Measurements from ENCODE around the gene TMEM119.
"Not testable (repeated sequence)": the region's sequence is repeated elsewhere in the genome, so short reads cannot be mapped to it uniquely, and the experiment has no call there.

TMEM119 gene

GRCh38 chr12:108559007-108559655, 38.8 kb downstream of the TMEM119 start:
- Histone ChIP-seq H3K36me3 (ENCODE audit: control insufficient read depth, insufficient read depth, low read length) (peaks cover 3% of the 10 kb centered on the region), H3K27ac (ENCODE audit: low read depth, low read length) (no peak overlapping the region), H2BK5ac (ENCODE audit: low read length) (no peak overlapping the region), H4K5ac (ENCODE audit: low read length) (no peak overlapping the region), H2BK120ac (ENCODE audit: low read depth, low read length) (no peak overlapping the region), H3K4ac (ENCODE audit: low read depth, low read length) (no peak overlapping the region), H3K4me1 (ENCODE audit: control insufficient read depth, low read depth, low read length) (peaks cover 2% of the 10 kb centered on the region), H3K27me3 (ENCODE audit: insufficient read depth, low read length, poor library complexity) (no peaks in the 10 kb centered on the region), H2AK5ac (ENCODE audit: low read length) (no peak overlapping the region), H2BK15ac (replicated peaks; ENCODE audit: low read depth) (no peak overlapping the region), H3K18ac (ENCODE audit: low read length) (no peak overlapping the region), H3K79me2 (ENCODE audit: control insufficient read depth, insufficient read depth, low read length) (peaks cover 56% of the 10 kb centered on the region), H3K23ac (ENCODE audit: low read length) (no peak overlapping the region), H3K4me3 (ENCODE audit: low read length) (no peak overlapping the region), H3K56ac (ENCODE audit: low read length) (no peak overlapping the region), H3K79me1 (ENCODE audit: low read length) (peaks cover 12% of the 10 kb centered on the region), H3K4me2 (ENCODE audit: low read length) (no peak overlapping the region), H3K9ac (ENCODE audit: low read length) (no peak overlapping the region), H4K8ac (ENCODE audit: low read depth, low read length) (no peak overlapping the region)
- no peak for DNase-seq
- no CpG with 5 or more reads among the region's 14 CpGs for WGBS (ENCODE audit: extremely low coverage, insufficient coverage, low lambda C conversion rate)

- not testable (repeated sequence) for H3K4me2 ChIP-seq (ENCODE audit: low read length); H3K79me1 ChIP-seq (ENCODE audit: low read length); H2BK5ac ChIP-seq (ENCODE audit: low read length); DNase-seq; H3K18ac ChIP-seq (ENCODE audit: low read length); H3K4ac ChIP-seq (ENCODE audit: low read depth, low read length); H2BK15ac ChIP-seq (replicated peaks; ENCODE audit: low read depth); H2AK5ac ChIP-seq (ENCODE audit: low read length); H3K4me3 ChIP-seq (ENCODE audit: low read length); H3K36me3 ChIP-seq (ENCODE audit: control insufficient read depth, insufficient read depth, low read length); H4K5ac ChIP-seq (ENCODE audit: low read length); H3K23ac ChIP-seq (ENCODE audit: low read length); H3K27me3 ChIP-seq (ENCODE audit: insufficient read depth, low read length, poor library complexity); H3K9ac ChIP-seq (ENCODE audit: low read length); H2BK120ac ChIP-seq (ENCODE audit: low read depth, low read length); H3K27ac ChIP-seq (ENCODE audit: low read depth, low read length); H4K8ac ChIP-seq (ENCODE audit: low read depth, low read length); H3K4me1 ChIP-seq (ENCODE audit: control insufficient read depth, low read depth, low read length); H3K56ac ChIP-seq (ENCODE audit: low read length)
- no CpG with 5 or more reads among the region's 9 CpGs for WGBS (ENCODE audit: extremely low coverage, insufficient coverage, low lambda C conversion rate)
- H3K79me2 ChIP-seq (ENCODE audit: control insufficient read depth, insufficient read depth, low read length): peaks cover 73% of the 10 kb centered on the region
Observed at GRCh38 chr12:108555383-108555782, 42.5 kb downstream of the TMEM119 start.

- Histone ChIP-seq H3K4me2 (ENCODE audit: low read length) (no peak overlapping the region), H3K79me1 (ENCODE audit: low read length) (peaks cover 8% of the 10 kb centered on the region), H3K79me2 (ENCODE audit: control insufficient read depth, insufficient read depth, low read length) (peaks cover 68% of the 10 kb centered on the region), H3K56ac (ENCODE audit: low read length) (no peak overlapping the region), H3K27ac (ENCODE audit: low read depth, low read length) (no peak overlapping the region), H3K27me3 (ENCODE audit: insufficient read depth, low read length, poor library complexity) (no peaks in the 10 kb centered on the region), H3K4ac (ENCODE audit: low read depth, low read length) (no peak overlapping the region), H3K23ac (ENCODE audit: low read length) (no peak overlapping the region), H3K4me3 (ENCODE audit: low read length) (no peak overlapping the region), H3K4me1 (ENCODE audit: control insufficient read depth, low read depth, low read length) (no peaks in the 10 kb centered on the region), H2BK15ac (replicated peaks; ENCODE audit: low read depth) (no peak overlapping the region), H2BK120ac (ENCODE audit: low read depth, low read length) (no peak overlapping the region), H2BK5ac (ENCODE audit: low read length) (no peak overlapping the region), H3K36me3 (ENCODE audit: control insufficient read depth, insufficient read depth, low read length) (peaks cover 3% of the 10 kb centered on the region), H3K9ac (ENCODE audit: low read length) (no peak overlapping the region), H4K5ac (ENCODE audit: low read length) (no peak overlapping the region), H3K18ac (ENCODE audit: low read length) (no peak overlapping the region), H4K8ac (ENCODE audit: low read depth, low read length) (no peak overlapping the region), H2AK5ac (ENCODE audit: low read length) (no peak overlapping the region)
- no peak for DNase-seq
- no CpG with 5 or more reads among the region's 5 CpGs for WGBS (ENCODE audit: extremely low coverage, insufficient coverage, low lambda C conversion rate)
Observed at GRCh38 chr12:108553799-108554198, 44.1 kb downstream of the TMEM119 start.

- peaks cover 10% of the 10 kb centered on the region for H3K79me1 ChIP-seq (ENCODE audit: low read length)
- no peak for DNase-seq
- H2BK120ac ChIP-seq (ENCODE audit: low read depth, low read length): no peak overlapping the region
- H3K4me2 ChIP-seq (ENCODE audit: low read length): no peak overlapping the region
- 100% methylated on average over 1 of the region's 5 CpGs for WGBS (ENCODE audit: extremely low coverage, insufficient coverage, low lambda C conversion rate)
- no peaks in the 10 kb centered on the region for H3K4me1 ChIP-seq (ENCODE audit: control insufficient read depth, low read depth, low read length)
- H3K27me3 ChIP-seq (ENCODE audit: insufficient read depth, low read length, poor library complexity): no peaks in the 10 kb centered on the region
- no peak overlapping the region for H3K56ac ChIP-seq (ENCODE audit: low read length)
- no peak overlapping the region for H3K4ac ChIP-seq (ENCODE audit: low read depth, low read length)
- H3K18ac ChIP-seq (ENCODE audit: low read length): no peak overlapping the region
- no peak overlapping the region for H2AK5ac ChIP-seq (ENCODE audit: low read length)
- no peak overlapping the region for H3K9ac ChIP-seq (ENCODE audit: low read length)
- no peak overlapping the region for H2BK5ac ChIP-seq (ENCODE audit: low read length)
- H2BK15ac ChIP-seq (replicated peaks; ENCODE audit: low read depth): no peak overlapping the region
- H3K23ac ChIP-seq (ENCODE audit: low read length): no peak overlapping the region
- no peak overlapping the region for H3K27ac ChIP-seq (ENCODE audit: low read depth, low read length)
- no peak overlapping the region for H4K5ac ChIP-seq (ENCODE audit: low read length)
- H3K36me3 ChIP-seq (ENCODE audit: control insufficient read depth, insufficient read depth, low read length): peaks cover 2% of the 10 kb centered on the region
- H3K79me2 ChIP-seq (ENCODE audit: control insufficient read depth, insufficient read depth, low read length): peaks cover 51% of the 10 kb centered on the region
- H3K4me3 ChIP-seq (ENCODE audit: low read length): no peak overlapping the region
- H4K8ac ChIP-seq (ENCODE audit: low read depth, low read length): no peak overlapping the region
Observed at GRCh38 chr12:108551535-108551934, 46.3 kb downstream of the TMEM119 start.

- Histone ChIP-seq H2AK5ac (ENCODE audit: low read length) (no peak overlapping the region), H4K8ac (ENCODE audit: low read depth, low read length) (no peak overlapping the region), H3K79me1 (ENCODE audit: low read length) (peaks cover 8% of the 10 kb centered on the region), H3K4me2 (ENCODE audit: low read length) (no peak overlapping the region), H3K36me3 (ENCODE audit: control insufficient read depth, insufficient read depth, low read length) (peaks cover 7% of the 10 kb centered on the region), H3K23ac (ENCODE audit: low read length) (no peak overlapping the region), H3K27ac (ENCODE audit: low read depth, low read length) (no peak overlapping the region), H4K5ac (ENCODE audit: low read length) (no peak overlapping the region), H3K4me1 (ENCODE audit: control insufficient read depth, low read depth, low read length) (no peaks in the 10 kb centered on the region), H3K4me3 (ENCODE audit: low read length) (no peak overlapping the region), H3K9ac (ENCODE audit: low read length) (no peak overlapping the region), H2BK5ac (ENCODE audit: low read length) (no peak overlapping the region), H3K79me2 (ENCODE audit: control insufficient read depth, insufficient read depth, low read length) (peaks cover 40% of the 10 kb centered on the region), H3K4ac (ENCODE audit: low read depth, low read length) (no peak overlapping the region), H2BK120ac (ENCODE audit: low read depth, low read length) (no peak overlapping the region), H3K56ac (ENCODE audit: low read length) (no peak overlapping the region), H3K18ac (ENCODE audit: low read length) (no peak overlapping the region), H3K27me3 (ENCODE audit: insufficient read depth, low read length, poor library complexity) (no peaks in the 10 kb centered on the region), H2BK15ac (replicated peaks; ENCODE audit: low read depth) (no peak overlapping the region)
- no CpG with 5 or more reads among the region's 7 CpGs for WGBS (ENCODE audit: extremely low coverage, insufficient coverage, low lambda C conversion rate)
- DNase-seq: no peak
Observed at GRCh38 chr12:108548954-108549521, 48.8 kb downstream of the TMEM119 start.

GRCh38 chr12:108547686-108548085, 50.2 kb downstream of the TMEM119 start:
- Histone ChIP-seq H3K56ac (ENCODE audit: low read length) (no peak overlapping the region), H3K79me2 (ENCODE audit: control insufficient read depth, insufficient read depth, low read length) (peaks cover 33% of the 10 kb centered on the region), H3K79me1 (ENCODE audit: low read length) (peaks cover 8% of the 10 kb centered on the region), H3K9ac (ENCODE audit: low read length) (no peak overlapping the region), H3K4ac (ENCODE audit: low read depth, low read length) (no peak overlapping the region), H2BK5ac (ENCODE audit: low read length) (no peak overlapping the region), H2AK5ac (ENCODE audit: low read length) (no peak overlapping the region), H4K5ac (ENCODE audit: low read length) (no peak overlapping the region), H3K27ac (ENCODE audit: low read depth, low read length) (no peak overlapping the region), H3K18ac (ENCODE audit: low read length) (no peak overlapping the region), H3K27me3 (ENCODE audit: insufficient read depth, low read length, poor library complexity) (no peaks in the 10 kb centered on the region), H3K36me3 (ENCODE audit: control insufficient read depth, insufficient read depth, low read length) (peaks cover 13% of the 10 kb centered on the region), H3K4me2 (ENCODE audit: low read length) (no peak overlapping the region), H3K23ac (ENCODE audit: low read length) (no peak overlapping the region), H3K4me1 (ENCODE audit: control insufficient read depth, low read depth, low read length) (no peaks in the 10 kb centered on the region), H4K8ac (ENCODE audit: low read depth, low read length) (no peak overlapping the region), H3K4me3 (ENCODE audit: low read length) (no peak overlapping the region), H2BK15ac (replicated peaks; ENCODE audit: low read depth) (no peak overlapping the region), H2BK120ac (ENCODE audit: low read depth, low read length) (no peak overlapping the region)
- no peak for DNase-seq
- no CpG with 5 or more reads among the region's 9 CpGs for WGBS (ENCODE audit: extremely low coverage, insufficient coverage, low lambda C conversion rate)

Data from mesendoderm (in vitro differentiated cells).